Measurements from ENCODE around the gene SHISA9. TPM values are rescaled to one million over a fixed set of nuclear protein-coding genes. Genes with fewer than 3 reads are reported as not detected.

SHISA9 gene
- total and polyA plus RNA-seq, 2 donors from 2014 or later = 0.95 to 2.8 TPM

- intact Hi-C loops (cut with DNase I) = no loop called here
- H3K27me3 ChIP-seq (ENCODE audit: control insufficient read depth, insufficient read depth, low read length) = no peaks in the 10 kb centered on the region
- H3K9ac ChIP-seq (ENCODE audit: low read length in 3 of 3) = no peak overlapping the region
- FAIRE-seq (peak; percentile 47), DNase-seq (peak; percentile 45 to 88 (median 76))
- H3K4me3 ChIP-seq (ENCODE audit: low read length in 3 of 3) = peak overlapping the region in 1 of 3 donors; percentile 10
- H3K9me3 ChIP-seq (ENCODE audit: control insufficient read depth in 2 of 3, insufficient read depth in 1 of 3, low read length in 3 of 3) = no peaks in the 10 kb centered on the region
- peak overlapping the region; percentile 26 to 79 for H3K27ac ChIP-seq (ENCODE audit: low read depth in 2 of 2, low read length in 2 of 2)
- H3K36me3 ChIP-seq (ENCODE audit: control insufficient read depth in 2 of 3, insufficient read depth in 3 of 3, low read length in 3 of 3) = no peaks in the 10 kb centered on the region
- H3K4me1 ChIP-seq (ENCODE audit: control insufficient read depth in 2 of 3, insufficient read depth in 2 of 3, low read depth in 1 of 3, low read length in 3 of 3) = peaks cover 0 to 19% (median 0%) of the 10 kb centered on the region in 3 donors
- no peak for TF ChIP-seq CTCF (IDR thresholded peaks at IDR 0.05; ENCODE audit: borderline replicate concordance, extremely low read depth, insufficient read depth)
Observed at GRCh38 chr16:13110124-13110796, 208.9 kb downstream of the SHISA9 start.

- peaks cover 0 to 19% (median 0%) of the 10 kb centered on the region in 3 donors for H3K4me1 ChIP-seq (ENCODE audit: control insufficient read depth in 2 of 3, insufficient read depth in 2 of 3, low read depth in 1 of 3, low read length in 3 of 3)
- H3K4me3 ChIP-seq (ENCODE audit: low read length in 3 of 3) = no peak overlapping the region
- no peaks in the 10 kb centered on the region for H3K27me3 ChIP-seq (ENCODE audit: control insufficient read depth, insufficient read depth, low read length)
- no peak overlapping the region for H3K9ac ChIP-seq (ENCODE audit: low read length in 3 of 3)
- DNase-seq (no peak), FAIRE-seq (no peak)
- H3K36me3 ChIP-seq (ENCODE audit: control insufficient read depth in 2 of 3, insufficient read depth in 3 of 3, low read length in 3 of 3) = no peaks in the 10 kb centered on the region
- H3K9me3 ChIP-seq (ENCODE audit: control insufficient read depth in 2 of 3, insufficient read depth in 1 of 3, low read length in 3 of 3) = no peaks in the 10 kb centered on the region
- intact Hi-C loops (cut with DNase I) = no loop called here
- H3K27ac ChIP-seq (ENCODE audit: low read depth in 2 of 2, low read length in 2 of 2) = peak overlapping the region in 1 of 2 donors; percentile 23
- no peak for TF ChIP-seq CTCF (IDR thresholded peaks at IDR 0.05; ENCODE audit: borderline replicate concordance, extremely low read depth, insufficient read depth)
Observed at GRCh38 chr16:13111747-13112146, 210.3 kb downstream of the SHISA9 start.

- intact Hi-C loops (cut with DNase I) = no loop called here
- no peaks in the 10 kb centered on the region for H3K9me3 ChIP-seq (ENCODE audit: control insufficient read depth in 2 of 3, insufficient read depth in 1 of 3, low read length in 3 of 3)
- H3K9ac ChIP-seq (ENCODE audit: low read length in 3 of 3) = no peak overlapping the region
- no peak overlapping the region for H3K4me3 ChIP-seq (ENCODE audit: low read length in 3 of 3)
- H3K4me1 ChIP-seq (ENCODE audit: control insufficient read depth in 2 of 3, insufficient read depth in 2 of 3, low read depth in 1 of 3, low read length in 3 of 3) = peaks cover 0 to 19% (median 0%) of the 10 kb centered on the region in 3 donors
- no peaks in the 10 kb centered on the region for H3K27me3 ChIP-seq (ENCODE audit: control insufficient read depth, insufficient read depth, low read length)
- DNase-seq = no peak
- no peak for FAIRE-seq
- no peak for TF ChIP-seq CTCF (IDR thresholded peaks at IDR 0.05; ENCODE audit: borderline replicate concordance, extremely low read depth, insufficient read depth)
- peak overlapping the region in 1 of 2 donors; percentile 7 for H3K27ac ChIP-seq (ENCODE audit: low read depth in 2 of 2, low read length in 2 of 2)
- no peaks in the 10 kb centered on the region for H3K36me3 ChIP-seq (ENCODE audit: control insufficient read depth in 2 of 3, insufficient read depth in 3 of 3, low read length in 3 of 3)
Observed at GRCh38 chr16:13113741-13114140, 212.3 kb downstream of the SHISA9 start.

Measured in kidney (tissue), 14 donors.